NCI-H526 (cell line): ENCODE data around the gene MAPK8IP3.
"Not testable (repeated sequence)": the region's sequence is repeated elsewhere in the genome, so short reads cannot be mapped to it uniquely, and the experiment has no call there.

Experiments used
- DNase-seq, 2 experiments: peaks; one replicate each; lab custom pipeline; 2025; lab: John Stamatoyannopoulos, UW

The MAPK8IP3 gene

GRCh38 chr16:1787322-1788094 lies 81.5 kb downstream of the MAPK8IP3 start:
- no peak for DNase-seq

- no peak for DNase-seq
Observed at GRCh38 chr16:1788095-1788707, 82.2 kb downstream of the MAPK8IP3 start.

- no peak for DNase-seq
Observed at GRCh38 chr16:1788708-1789100, 82.7 kb downstream of the MAPK8IP3 start.

- no peak for DNase-seq
Observed at GRCh38 chr16:1789643-1790045, 83.6 kb downstream of the MAPK8IP3 start.

- DNase-seq = no peak
Observed at GRCh38 chr16:1790261-1790610, 84.2 kb downstream of the MAPK8IP3 start.

- DNase-seq = no peak
Observed at GRCh38 chr16:1790611-1791255, 84.7 kb downstream of the MAPK8IP3 start.

- DNase-seq = no peak
Observed at GRCh38 chr16:1791256-1791942, 85.4 kb downstream of the MAPK8IP3 start.

GRCh38 chr16:1791943-1792812 lies 86.2 kb downstream of the MAPK8IP3 start:
- no peak for DNase-seq

GRCh38 chr16:1792836-1793577 lies 87.0 kb downstream of the MAPK8IP3 start:
- DNase-seq = no peak

GRCh38 chr16:1793578-1794220 lies 87.7 kb downstream of the MAPK8IP3 start, which contains the start of gene IGFALS:
Gene IGFALS (minus strand): TSS chr16:1793705. CDS start chr16:1793652, 53 bp downstream.
- no peak for DNase-seq

GRCh38 chr16:1794221-1794871 lies 88.4 kb downstream of the MAPK8IP3 start:
- peak; percentile 6 to 70 for DNase-seq

GRCh38 chr16:1794908-1795666 lies 89.1 kb downstream of the MAPK8IP3 start:
- no peak for DNase-seq

- DNase-seq = not testable (repeated sequence)
Observed at GRCh38 chr16:1799263-1799662, 93.3 kb downstream of the MAPK8IP3 start.

- DNase-seq = no peak
Observed at GRCh38 chr16:1800701-1801100, 94.7 kb downstream of the MAPK8IP3 start.

- DNase-seq = no peak
Observed at GRCh38 chr16:1807626-1808025, 101.6 kb downstream of the MAPK8IP3 start.

GRCh38 chr16:1808691-1809090 lies 102.7 kb downstream of the MAPK8IP3 start:
- DNase-seq = no peak

- DNase-seq = no peak
Observed at GRCh38 chr16:1809281-1809801, 103.3 kb downstream of the MAPK8IP3 start.

- DNase-seq = no peak
Observed at GRCh38 chr16:1810106-1810505, 104.1 kb downstream of the MAPK8IP3 start.

- DNase-seq = no peak
Observed at GRCh38 chr16:1810536-1810935, 104.5 kb downstream of the MAPK8IP3 start.
